ENCODE results near the gene LHPP. TPM values are rescaled to one million over a fixed set of nuclear protein-coding genes. Genes with fewer than 3 reads are reported as not detected.

The LHPP gene
- total RNA-seq, 6 donors from 2014 or later, result 12.0 to 21.4 (median 16.4) TPM

DNA sequence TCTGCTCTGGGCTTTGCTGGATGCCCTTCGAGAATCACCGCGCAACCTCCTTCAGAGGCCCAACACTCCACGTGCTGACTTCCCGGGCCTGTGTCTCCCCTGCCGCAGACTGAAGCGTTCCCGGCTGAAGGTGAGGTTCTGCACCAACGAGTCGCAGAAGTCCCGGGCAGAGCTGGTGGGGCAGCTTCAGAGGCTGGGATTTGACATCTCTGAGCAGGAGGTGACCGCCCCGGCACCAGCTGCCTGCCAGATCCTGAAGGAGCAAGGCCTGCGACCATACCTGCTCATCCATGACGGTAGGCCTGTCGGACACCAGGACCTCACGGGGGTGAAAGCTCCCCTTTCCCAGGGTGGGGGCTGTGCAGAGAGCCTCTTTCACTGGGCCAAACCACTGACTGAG is 22.4 kb downstream of the LHPP start:
- DNase-seq (no peak), ATAC-seq (ENCODE audit: low FRiP score in 2 of 2) (no peak)
- H3K4me3 ChIP-seq, result no peak overlapping the region
- WGBS, 2 donors, result 60 to 94% methylated on average over 1 to 15 of the region's 17 CpGs
- H3K27ac ChIP-seq, result no peak overlapping the region
- H3K27me3 ChIP-seq, result no peaks in the 10 kb centered on the region
- H3K36me3 ChIP-seq, result no peaks in the 10 kb centered on the region
- TF ChIP-seq POLR2A (IDR thresholded peaks at IDR 0.05) (no peak), EP300 (IDR thresholded peaks at IDR 0.05) (no peak), POLR2AphosphoS5 (IDR thresholded peaks at IDR 0.05) (no peak)
- TF ChIP-seq, protein P1, sequence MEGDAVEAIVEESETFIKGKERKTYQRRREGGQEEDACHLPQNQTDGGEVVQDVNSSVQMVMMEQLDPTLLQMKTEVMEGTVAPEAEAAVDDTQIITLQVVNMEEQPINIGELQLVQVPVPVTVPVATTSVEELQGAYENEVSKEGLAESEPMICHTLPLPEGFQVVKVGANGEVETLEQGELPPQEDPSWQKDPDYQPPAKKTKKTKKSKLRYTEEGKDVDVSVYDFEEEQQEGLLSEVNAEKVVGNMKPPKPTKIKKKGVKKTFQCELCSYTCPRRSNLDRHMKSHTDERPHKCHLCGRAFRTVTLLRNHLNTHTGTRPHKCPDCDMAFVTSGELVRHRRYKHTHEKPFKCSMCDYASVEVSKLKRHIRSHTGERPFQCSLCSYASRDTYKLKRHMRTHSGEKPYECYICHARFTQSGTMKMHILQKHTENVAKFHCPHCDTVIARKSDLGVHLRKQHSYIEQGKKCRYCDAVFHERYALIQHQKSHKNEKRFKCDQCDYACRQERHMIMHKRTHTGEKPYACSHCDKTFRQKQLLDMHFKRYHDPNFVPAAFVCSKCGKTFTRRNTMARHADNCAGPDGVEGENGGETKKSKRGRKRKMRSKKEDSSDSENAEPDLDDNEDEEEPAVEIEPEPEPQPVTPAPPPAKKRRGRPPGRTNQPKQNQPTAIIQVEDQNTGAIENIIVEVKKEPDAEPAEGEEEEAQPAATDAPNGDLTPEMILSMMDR (IDR thresholded peaks at IDR 0.05), result no peak
- no peaks in the 10 kb centered on the region for H3K9me3 ChIP-seq
- no peaks in the 10 kb centered on the region for H3K4me1 ChIP-seq

DNA sequence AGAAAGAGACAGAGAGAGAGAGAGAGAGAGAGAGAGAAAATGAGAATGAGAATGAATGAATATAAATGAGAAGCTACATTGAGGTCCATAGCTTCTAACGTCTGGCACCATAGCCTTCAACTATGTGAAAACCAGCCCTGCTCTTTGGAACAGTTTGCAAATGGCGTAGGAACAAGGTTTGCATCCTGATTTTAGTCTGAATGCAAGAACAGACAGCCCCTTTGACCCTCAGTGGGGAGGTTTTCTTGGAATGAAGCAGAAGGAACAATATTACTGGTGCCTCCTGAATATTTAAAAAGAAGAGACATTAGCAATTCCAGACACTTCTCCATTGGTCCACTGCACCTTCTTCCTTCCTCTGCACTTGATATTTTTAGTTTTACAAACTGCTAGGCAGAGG is 23.0 kb downstream of the LHPP start:
- ATAC-seq (ENCODE audit: low FRiP score in 2 of 2) (no peak), DNase-seq (no peak)
- Histone ChIP-seq H3K4me1 (no peaks in the 10 kb centered on the region), H3K9me3 (no peaks in the 10 kb centered on the region), H3K4me3 (no peak overlapping the region), H3K27me3 (no peaks in the 10 kb centered on the region), H3K36me3 (no peaks in the 10 kb centered on the region), H3K27ac (no peak overlapping the region)
- 81 to 84% methylated on average over 2 of the region's 2 CpGs for WGBS, 2 donors
- no peak for TF ChIP-seq EP300 (IDR thresholded peaks at IDR 0.05)
- no peak for TF ChIP-seq POLR2A (IDR thresholded peaks at IDR 0.05)
- no peak for TF ChIP-seq POLR2AphosphoS5 (IDR thresholded peaks at IDR 0.05)
- TF ChIP-seq, protein P1 (IDR thresholded peaks at IDR 0.05), result no peak

DNA sequence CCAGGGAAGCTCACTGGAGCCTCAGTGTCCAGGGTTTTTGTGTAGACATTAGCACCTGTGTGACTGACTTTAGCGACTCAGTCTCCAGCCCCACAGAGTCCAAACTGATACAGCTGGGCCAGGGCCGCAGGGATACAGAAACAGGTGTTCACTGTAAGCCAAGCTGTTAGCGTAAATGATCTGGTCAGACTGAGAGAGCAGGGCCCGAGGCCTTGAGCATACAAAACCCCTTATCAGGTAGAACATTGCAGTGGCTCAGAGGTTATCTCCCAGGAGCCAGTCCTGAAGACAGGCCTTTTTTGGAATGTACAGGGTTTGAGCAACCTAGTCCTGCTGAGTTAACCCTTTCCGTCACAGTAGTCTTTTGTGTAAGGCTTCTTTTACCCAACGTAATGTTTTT is 25.0 kb downstream of the LHPP start:
- Histone ChIP-seq H3K4me1 (no peaks in the 10 kb centered on the region), H3K27me3 (no peaks in the 10 kb centered on the region), H3K36me3 (no peaks in the 10 kb centered on the region), H3K4me3 (no peak overlapping the region), H3K27ac (no peak overlapping the region), H3K9me3 (no peaks in the 10 kb centered on the region)
- no peak for ATAC-seq (ENCODE audit: low FRiP score in 2 of 2)
- no peak for DNase-seq
- TF ChIP-seq POLR2A (IDR thresholded peaks at IDR 0.05), result no peak
- 89 to 91% methylated on average over 6 of the region's 6 CpGs for WGBS, 2 donors

DNA sequence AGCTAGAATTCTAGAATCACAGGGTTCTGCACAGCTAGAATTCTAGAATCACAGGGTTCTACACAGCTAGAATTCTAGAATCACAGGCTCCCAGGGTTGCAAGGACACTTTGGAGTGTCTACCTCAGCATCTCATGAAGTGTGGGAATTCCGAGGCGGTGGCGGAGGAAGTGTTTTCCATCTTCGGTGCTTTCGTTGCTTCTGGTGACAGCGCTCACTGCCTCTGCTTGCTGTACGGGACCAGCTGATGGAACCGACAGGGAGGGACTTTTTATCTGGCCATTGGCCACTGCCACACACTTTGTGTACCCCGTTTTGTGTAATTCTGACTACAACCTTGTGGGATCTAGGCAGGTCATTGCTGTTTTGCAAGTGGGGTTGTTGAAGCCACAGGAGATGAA is 29.5 kb downstream of the LHPP start:
- Histone ChIP-seq H3K36me3 (no peaks in the 10 kb centered on the region), H3K4me3 (no peak overlapping the region), H3K27ac (no peak overlapping the region), H3K9me3 (no peaks in the 10 kb centered on the region), H3K4me1 (peaks cover 0 to 5% (median 0%) of the 10 kb centered on the region in 4 donors), H3K27me3 (no peaks in the 10 kb centered on the region)
- DNase-seq (no peak), ATAC-seq (ENCODE audit: low FRiP score in 2 of 2) (no peak)
- WGBS, 2 donors, result 94 to 97% methylated on average over 9 of the region's 9 CpGs
- TF ChIP-seq POLR2A (IDR thresholded peaks at IDR 0.05) (no peak), POLR2AphosphoS5 (IDR thresholded peaks at IDR 0.05) (no peak)

DNA sequence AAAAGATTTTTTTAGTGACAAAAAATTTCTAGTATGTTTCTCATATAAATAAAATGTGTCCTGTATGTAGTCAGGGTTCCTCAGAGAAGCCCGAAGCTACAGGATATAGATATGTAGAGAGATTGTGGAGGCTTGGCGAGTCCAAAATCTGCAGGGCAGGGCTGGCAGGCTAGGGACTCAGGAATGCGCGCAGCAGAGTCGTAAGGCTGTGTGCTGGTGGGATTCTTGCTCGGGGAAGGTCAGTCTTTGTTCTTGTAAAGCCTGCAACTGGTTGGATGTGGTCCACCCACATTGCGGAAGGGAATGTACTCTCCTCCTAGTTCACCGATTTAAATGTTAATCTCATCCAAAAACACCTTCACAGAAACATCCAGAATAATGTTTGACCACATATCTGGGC is 30.6 kb downstream of the LHPP start:
- Histone ChIP-seq H3K4me3 (no peak overlapping the region), H3K27ac (no peak overlapping the region), H3K9me3 (no peaks in the 10 kb centered on the region), H3K36me3 (peaks cover 0 to 5% (median 0%) of the 10 kb centered on the region in 4 donors), H3K4me1 (peaks cover 0 to 5% (median 0%) of the 10 kb centered on the region in 4 donors), H3K27me3 (no peaks in the 10 kb centered on the region)
- ATAC-seq (ENCODE audit: low FRiP score in 2 of 2) (no peak), DNase-seq (no peak)
- TF ChIP-seq POLR2AphosphoS5 (IDR thresholded peaks at IDR 0.05) (no peak), EP300 (IDR thresholded peaks at IDR 0.05) (no peak), POLR2A (IDR thresholded peaks at IDR 0.05) (no peak)
- TF ChIP-seq, protein P1 (IDR thresholded peaks at IDR 0.05), result no peak
- 82 to 90% methylated on average over 8 of the region's 8 CpGs for WGBS, 2 donors

DNA sequence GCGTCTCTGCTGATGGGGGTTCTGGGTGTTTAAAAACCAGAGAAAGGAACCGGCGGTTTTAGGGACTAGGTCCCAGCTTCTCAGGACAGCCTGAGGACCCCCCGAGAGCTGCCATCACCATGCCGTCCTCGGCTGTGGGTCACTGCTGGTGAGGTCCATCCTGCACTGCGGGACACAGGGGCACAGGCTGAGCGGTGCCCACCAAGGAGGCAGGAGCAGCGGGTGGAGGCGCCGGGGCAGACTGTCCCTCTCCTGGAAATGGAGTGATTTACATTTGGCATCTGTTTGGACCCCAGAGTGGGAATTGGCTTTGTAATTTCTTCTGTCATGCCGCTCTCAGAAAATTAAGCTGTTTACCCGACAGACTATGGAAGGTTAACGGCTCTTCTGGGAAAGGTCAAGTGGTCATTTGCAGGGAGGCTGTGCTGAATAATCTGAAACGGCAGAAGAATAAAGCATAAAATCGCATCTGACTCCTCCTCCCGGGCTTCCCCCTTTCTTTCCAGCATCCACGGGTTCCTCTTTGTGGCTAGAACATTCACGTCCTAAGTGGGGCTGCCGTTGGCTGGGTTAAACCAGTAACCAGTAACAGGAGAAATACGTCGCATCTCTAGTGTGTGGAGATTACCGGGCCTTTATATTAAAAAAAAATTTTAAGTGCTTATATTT is 31.7 kb downstream of the LHPP start:
- peak overlapping the region in 1 of 4 donors; percentile 5 for H3K4me3 ChIP-seq
- DNase-seq (peak in 1 of 2 donors; percentile 40), ATAC-seq (ENCODE audit: low FRiP score in 2 of 2) (no peak)
- H3K9me3 ChIP-seq, result no peaks in the 10 kb centered on the region
- H3K27ac ChIP-seq, result no peak overlapping the region
- WGBS, 2 donors, result 62 to 78% methylated on average over 23 of the region's 23 CpGs
- TF ChIP-seq POLR2A (IDR thresholded peaks at IDR 0.05) (no peak), POLR2AphosphoS5 (IDR thresholded peaks at IDR 0.05) (no peak), EP300 (IDR thresholded peaks at IDR 0.05) (no peak)
- TF ChIP-seq, protein P1 (IDR thresholded peaks at IDR 0.05), result no peak
- peaks cover 0 to 5% (median 0%) of the 10 kb centered on the region in 4 donors for H3K4me1 ChIP-seq
- no peaks in the 10 kb centered on the region for H3K27me3 ChIP-seq
- H3K36me3 ChIP-seq, result peaks cover 0 to 5% (median 0%) of the 10 kb centered on the region in 4 donors
